ENCODE measurements around the gene CRYGA.
"Not testable (repeated sequence)": the region's sequence is repeated elsewhere in the genome, so short reads cannot be mapped to it uniquely, and the experiment has no call there.

The CRYGA gene

GRCh38 chr2:208164951-208165755 lies 1.8 kb upstream of the CRYGA start:
- DNase-seq (ENCODE audit: low read depth), result no peak

GRCh38 chr2:208156439-208156838 lies 7.0 kb downstream of the CRYGA start:
- no peak for DNase-seq (ENCODE audit: low read depth)

- no peak for DNase-seq (ENCODE audit: low read depth)
These were observed 10.2 kb downstream of the CRYGA start for GRCh38 chr2:208153156-208153555.

- DNase-seq (ENCODE audit: low read depth), result no peak
These were observed 12.4 kb downstream of the CRYGA start for GRCh38 chr2:208150956-208151355.

GRCh38 chr2:208150094-208150493 lies 13.3 kb downstream of the CRYGA start:
- DNase-seq (ENCODE audit: low read depth), result no peak

- DNase-seq (ENCODE audit: low read depth), result no peak
These were observed 14.6 kb downstream of the CRYGA start for GRCh38 chr2:208148803-208149202.

GRCh38 chr2:208147759-208148158 lies 15.6 kb downstream of the CRYGA start:
- DNase-seq (ENCODE audit: low read depth), result no peak

- no peak for DNase-seq (ENCODE audit: low read depth)
These were observed 16.4 kb downstream of the CRYGA start for GRCh38 chr2:208147008-208147407.

- DNase-seq (ENCODE audit: low read depth), result no peak
These were observed 17.4 kb downstream of the CRYGA start, which contains the start of gene CRYGB for GRCh38 chr2:208146006-208146405. Gene CRYGB (minus strand): TSS chr2:208146158. CDS start chr2:208146120, 38 bp downstream.

- no peak for DNase-seq (ENCODE audit: low read depth)
These were observed 20.2 kb downstream of the CRYGA start for GRCh38 chr2:208142925-208143799.

GRCh38 chr2:208142240-208142924 lies 21.0 kb downstream of the CRYGA start:
- no peak for DNase-seq (ENCODE audit: low read depth)

GRCh38 chr2:208139447-208139846 lies 23.9 kb downstream of the CRYGA start:
- DNase-seq (ENCODE audit: low read depth), result no peak

GRCh38 chr2:208138334-208138733 lies 25.1 kb downstream of the CRYGA start:
- not testable (repeated sequence) for DNase-seq (ENCODE audit: low read depth)

- DNase-seq (ENCODE audit: low read depth), result no peak
These were observed 26.7 kb downstream of the CRYGA start for GRCh38 chr2:208136716-208137094.

- DNase-seq (ENCODE audit: low read depth), result no peak
These were observed 27.3 kb downstream of the CRYGA start for GRCh38 chr2:208135794-208136715.

- no peak for DNase-seq (ENCODE audit: low read depth)
These were observed 28.3 kb downstream of the CRYGA start for GRCh38 chr2:208134928-208135586.

GRCh38 chr2:208130712-208131110 lies 32.7 kb downstream of the CRYGA start:
- DNase-seq (ENCODE audit: low read depth), result no peak

- no peak for DNase-seq (ENCODE audit: low read depth)
These were observed 33.4 kb downstream of the CRYGA start, which contains the start of gene CRYGC for GRCh38 chr2:208129744-208130711. Gene CRYGC (minus strand): TSS chr2:208129828. CDS start chr2:208129792, 36 bp downstream.

GRCh38 chr2:208128136-208128535 lies 35.3 kb downstream of the CRYGA start:
- no peak for DNase-seq (ENCODE audit: low read depth)
